ENCODE measurements around the gene ENKUR. TPM values are rescaled to one million over a fixed set of nuclear protein-coding genes. Genes with fewer than 3 reads are reported as not detected.
A peak's percentile ranks its signal among the peaks of the same experiment; 100 is the strongest.

The ENKUR gene
- 0.34 and 4.6 TPM in 2 replicates for total RNA-seq

- Histone ChIP-seq H3K27me3 (ENCODE audit: control insufficient read depth, insufficient read depth, low read length) (no peaks in the 10 kb centered on the region), H3K4me3 (ENCODE audit: low read depth, low read length) (peak within 1 kb of the TSS; percentile 64), H3K36me3 (ENCODE audit: control insufficient read depth, insufficient read depth, low read length) (no peaks in the 10 kb centered on the region)
- no peak for TF ChIP-seq CTCF (IDR thresholded peaks at IDR 0.05; ENCODE audit: insufficient read depth, low read length, poor library complexity, severe bottlenecking)
- DNase-seq (ENCODE audit: low read depth): peak; percentile 83
These were observed at the start of gene ENKUR for GRCh38 chr10:25015828-25016375. Gene ENKUR (minus strand): TSS chr10:25016158. CDS start chr10:25015936, 222 bp downstream.

- H3K36me3 ChIP-seq (ENCODE audit: control insufficient read depth, insufficient read depth, low read length): no peaks in the 10 kb centered on the region
- no peak for TF ChIP-seq CTCF (IDR thresholded peaks at IDR 0.05; ENCODE audit: insufficient read depth, low read length, poor library complexity, severe bottlenecking)
- no peak overlapping the region for H3K4me3 ChIP-seq (ENCODE audit: low read depth, low read length)
- DNase-seq (ENCODE audit: low read depth): no peak
- H3K27me3 ChIP-seq (ENCODE audit: control insufficient read depth, insufficient read depth, low read length): no peaks in the 10 kb centered on the region
These were observed 48.4 kb upstream of the ENKUR start for GRCh38 chr10:25064401-25064800.

- Histone ChIP-seq H3K4me3 (ENCODE audit: low read depth, low read length) (no peak overlapping the region), H3K36me3 (ENCODE audit: control insufficient read depth, insufficient read depth, low read length) (no peaks in the 10 kb centered on the region), H3K27me3 (ENCODE audit: control insufficient read depth, insufficient read depth, low read length) (no peaks in the 10 kb centered on the region)
- TF ChIP-seq CTCF (IDR thresholded peaks at IDR 0.05; ENCODE audit: insufficient read depth, low read length, poor library complexity, severe bottlenecking): no peak
- DNase-seq (ENCODE audit: low read depth): no peak
These were observed 47.7 kb upstream of the ENKUR start for GRCh38 chr10:25063644-25064043.

- H3K4me3 ChIP-seq (ENCODE audit: low read depth, low read length): no peak overlapping the region
- H3K36me3 ChIP-seq (ENCODE audit: control insufficient read depth, insufficient read depth, low read length): no peaks in the 10 kb centered on the region
- no peak for DNase-seq (ENCODE audit: low read depth)
- H3K27me3 ChIP-seq (ENCODE audit: control insufficient read depth, insufficient read depth, low read length): no peaks in the 10 kb centered on the region
- TF ChIP-seq CTCF (IDR thresholded peaks at IDR 0.05; ENCODE audit: insufficient read depth, low read length, poor library complexity, severe bottlenecking): no peak
These were observed 47.2 kb upstream of the ENKUR start for GRCh38 chr10:25063157-25063556.

GRCh38 chr10:25061711-25062449 is 45.9 kb upstream of the ENKUR start:
- DNase-seq (ENCODE audit: low read depth): no peak
- no peaks in the 10 kb centered on the region for H3K36me3 ChIP-seq (ENCODE audit: control insufficient read depth, insufficient read depth, low read length)
- no peaks in the 10 kb centered on the region for H3K27me3 ChIP-seq (ENCODE audit: control insufficient read depth, insufficient read depth, low read length)
- TF ChIP-seq CTCF (IDR thresholded peaks at IDR 0.05; ENCODE audit: insufficient read depth, low read length, poor library complexity, severe bottlenecking): no peak
- H3K4me3 ChIP-seq (ENCODE audit: low read depth, low read length): no peak overlapping the region

Measured in kidney epithelial cell (primary cell).